HG03175 (cell line): ENCODE measurements around the gene IRAK2.

Experiments
- ATAC-seq: cut with Tn5 transposase; IDR thresholded peaks from one replicate; pipeline ENCODE4 v1.9.1; 2021; ENCODE audit warnings: mild to moderate bottlenecking, moderate library complexity; ENCODE audit not compliant: unreplicated experiment

Gene IRAK2

DNA sequence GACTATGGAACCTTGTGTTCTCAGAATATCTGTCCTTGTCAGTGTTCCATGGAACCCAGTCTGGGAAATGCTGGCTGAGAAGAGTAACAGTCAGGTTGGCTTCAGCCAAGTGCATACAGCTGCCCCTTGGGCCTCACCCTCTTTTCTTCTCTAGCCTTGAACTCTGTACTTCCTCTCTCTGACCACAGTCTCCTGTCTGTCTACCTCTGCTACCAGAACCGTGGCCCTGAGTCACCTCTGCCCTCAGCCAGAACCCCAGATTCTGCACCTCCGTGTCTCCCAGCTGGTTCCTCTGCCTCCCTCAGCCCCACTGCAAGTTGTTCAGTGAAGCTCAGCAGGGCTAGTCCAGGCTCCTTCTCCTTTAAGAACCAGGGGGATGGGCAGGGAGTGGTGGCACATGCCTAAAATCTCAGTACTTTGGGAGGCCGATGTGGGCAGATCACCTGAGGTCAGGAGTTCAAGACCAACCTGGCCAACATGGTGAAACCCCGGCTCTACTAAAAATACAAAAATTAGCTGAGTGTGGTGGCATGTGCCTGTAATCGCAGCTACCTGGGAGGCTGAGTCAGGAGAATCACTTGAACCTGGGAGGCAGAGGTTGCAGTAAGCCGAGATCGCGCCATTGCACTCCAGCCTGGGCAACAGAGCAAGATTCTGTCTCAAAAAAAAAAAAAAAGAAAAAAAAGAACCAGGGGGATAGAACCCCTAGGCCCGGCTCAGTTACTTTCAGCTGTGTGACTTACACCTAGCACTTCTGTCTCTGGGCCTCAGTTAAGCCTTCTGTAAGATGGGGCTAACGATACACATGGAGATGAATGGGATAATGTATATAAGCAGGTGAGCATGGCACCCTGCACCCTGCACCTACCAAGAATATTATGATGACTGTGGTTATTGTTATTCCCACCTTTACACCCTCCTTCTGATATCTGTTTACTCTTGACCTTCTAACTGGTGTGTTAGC, 59.2 kb downstream of the IRAK2 start:
- peak; percentile 79 for ATAC-seq

DNA sequence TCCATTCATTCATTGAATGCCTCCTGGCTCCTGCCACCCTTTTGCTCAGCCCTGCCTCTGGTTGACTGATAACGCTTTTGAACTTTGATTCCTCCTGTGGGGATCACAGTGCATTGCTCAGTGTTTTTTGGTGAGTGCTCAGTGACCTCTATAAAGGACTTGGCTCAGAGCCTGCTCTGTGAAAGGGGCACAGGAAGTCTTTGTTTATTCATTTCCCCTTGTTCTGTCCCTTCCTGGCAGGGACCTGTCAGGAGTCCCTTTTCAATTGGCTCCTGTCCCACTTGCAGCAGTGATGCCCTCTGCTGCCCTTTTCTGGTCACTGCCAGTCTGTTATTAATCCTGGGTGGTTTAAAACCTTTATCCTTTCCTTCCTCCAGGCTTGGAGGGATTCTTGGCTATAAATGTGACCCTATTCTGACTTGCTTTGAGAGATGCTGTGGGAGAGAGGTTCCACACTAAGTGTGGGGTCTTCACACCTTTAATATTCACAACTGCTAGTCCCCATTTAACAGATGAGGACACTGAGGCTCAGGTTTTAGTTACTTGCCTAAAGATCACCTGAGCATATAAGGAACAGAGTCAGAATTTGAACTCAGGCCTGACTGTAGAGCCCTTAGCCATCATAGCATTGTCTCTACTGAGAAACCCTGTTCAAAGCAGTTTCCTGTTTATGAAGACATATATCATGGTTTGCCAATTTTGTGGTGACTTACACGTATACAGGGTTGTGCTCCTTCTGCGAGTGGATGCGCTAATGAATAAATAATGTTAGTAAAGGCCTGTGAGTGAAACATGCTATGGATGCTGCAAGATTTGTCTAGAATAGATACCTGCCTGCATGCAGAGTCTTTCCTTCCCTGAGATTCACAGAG, 60.3 kb downstream of the IRAK2 start:
- ATAC-seq: peak; percentile 34

- no peak for ATAC-seq
These were observed 61.6 kb downstream of the IRAK2 start for GRCh38 chr3:10226293-10226692.

GRCh38 chr3:10228248-10228950, 63.7 kb downstream of the IRAK2 start:
- no peak for ATAC-seq

GRCh38 chr3:10229576-10229975, 64.9 kb downstream of the IRAK2 start:
- ATAC-seq: no peak

- no peak for ATAC-seq
These were observed 67.4 kb downstream of the IRAK2 start for GRCh38 chr3:10232137-10232536.

- no peak for ATAC-seq
These were observed 69.3 kb downstream of the IRAK2 start for GRCh38 chr3:10233988-10234387.

- ATAC-seq: no peak
These were observed 70.0 kb downstream of the IRAK2 start for GRCh38 chr3:10234526-10235230.

DNA sequence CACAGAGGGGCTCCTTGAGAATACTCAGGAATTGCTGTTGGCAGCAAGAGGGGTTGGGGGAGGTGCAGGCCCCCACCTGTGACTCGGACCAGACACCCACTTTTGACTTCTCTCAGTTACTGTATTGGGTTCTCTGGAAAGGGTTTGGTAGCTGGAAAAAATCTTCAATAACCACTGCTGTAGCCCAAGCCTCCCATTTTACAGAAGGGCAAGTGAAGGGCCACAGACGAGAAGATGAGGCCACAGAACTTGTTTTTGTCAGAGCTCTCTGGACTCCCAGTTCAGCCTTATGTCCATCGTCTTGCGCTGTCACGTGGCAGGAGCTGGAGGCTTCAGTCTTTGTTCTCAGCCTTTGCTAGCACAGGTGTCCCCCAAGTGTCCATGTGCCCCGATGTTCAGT, 70.8 kb downstream of the IRAK2 start:
- ATAC-seq: no peak

DNA sequence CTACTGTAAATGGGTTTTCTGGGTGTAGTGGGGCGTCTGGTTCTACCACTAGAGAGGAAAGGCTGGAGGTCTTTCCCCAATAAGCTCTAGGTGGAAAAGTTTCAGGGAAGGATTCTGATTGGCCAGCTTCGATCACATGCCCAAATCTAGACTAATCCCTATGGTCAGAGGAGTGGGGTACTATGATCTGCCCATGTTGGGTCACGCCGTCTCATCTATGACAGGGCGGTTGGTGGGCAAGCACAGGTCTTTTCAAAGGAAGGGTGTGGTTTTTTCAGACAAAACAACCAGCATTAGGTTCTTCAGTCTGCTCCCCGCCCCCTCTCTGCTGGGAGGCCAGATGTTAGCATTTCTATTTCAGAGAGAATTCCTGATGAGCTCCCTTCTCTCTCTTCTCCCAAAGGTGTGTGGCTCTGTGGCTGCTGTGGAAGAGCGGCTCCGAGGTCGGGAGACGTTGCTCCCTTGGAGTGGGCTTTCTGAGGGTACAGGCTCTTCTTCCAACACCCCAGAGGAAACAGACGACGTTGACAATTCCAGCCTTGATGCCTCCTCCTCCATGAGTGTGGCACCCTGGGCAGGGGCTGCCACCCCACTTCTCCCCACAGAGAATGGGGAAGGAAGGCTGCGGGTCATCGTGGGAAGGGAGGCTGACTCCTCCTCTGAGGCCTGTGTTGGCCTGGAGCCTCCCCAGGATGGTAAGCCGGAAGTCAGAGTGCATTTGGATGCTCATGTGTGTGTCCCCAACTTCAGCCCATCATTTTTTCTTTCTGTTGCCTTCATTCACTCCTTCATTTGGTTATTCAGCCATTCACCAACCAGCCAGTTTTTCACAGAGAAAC, 73.8 kb downstream of the IRAK2 start:
- ATAC-seq: no peak

DNA sequence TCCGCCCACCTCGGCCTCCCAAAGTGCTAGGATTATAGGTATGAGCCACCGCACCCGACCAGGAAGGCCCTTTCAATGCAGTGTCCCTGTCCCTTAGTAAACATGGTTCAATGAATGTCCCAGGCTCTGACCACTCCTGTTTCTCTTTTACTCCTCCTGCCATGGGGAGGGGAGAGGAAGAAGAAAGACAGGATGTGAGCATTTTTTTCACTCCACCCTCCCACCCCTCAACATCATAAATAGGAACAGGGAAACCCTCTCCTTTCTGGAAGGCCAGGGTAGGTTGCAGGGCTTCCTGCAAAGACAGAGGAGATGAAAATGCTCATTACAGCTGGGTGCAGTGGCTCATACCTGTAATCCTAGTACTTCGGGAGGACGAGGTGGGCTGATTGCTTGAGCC, 76.1 kb downstream of the IRAK2 start:
- ATAC-seq: no peak

- no peak for ATAC-seq
These were observed 77.7 kb downstream of the IRAK2 start for GRCh38 chr3:10242182-10243065.

- no peak for ATAC-seq
These were observed 79.3 kb downstream of the IRAK2 start for GRCh38 chr3:10244009-10244408.

- ATAC-seq: no peak
These were observed 80.5 kb downstream of the IRAK2 start for GRCh38 chr3:10245081-10245712.

GRCh38 chr3:10247679-10248183, 83.0 kb downstream of the IRAK2 start:
- ATAC-seq: no peak

DNA sequence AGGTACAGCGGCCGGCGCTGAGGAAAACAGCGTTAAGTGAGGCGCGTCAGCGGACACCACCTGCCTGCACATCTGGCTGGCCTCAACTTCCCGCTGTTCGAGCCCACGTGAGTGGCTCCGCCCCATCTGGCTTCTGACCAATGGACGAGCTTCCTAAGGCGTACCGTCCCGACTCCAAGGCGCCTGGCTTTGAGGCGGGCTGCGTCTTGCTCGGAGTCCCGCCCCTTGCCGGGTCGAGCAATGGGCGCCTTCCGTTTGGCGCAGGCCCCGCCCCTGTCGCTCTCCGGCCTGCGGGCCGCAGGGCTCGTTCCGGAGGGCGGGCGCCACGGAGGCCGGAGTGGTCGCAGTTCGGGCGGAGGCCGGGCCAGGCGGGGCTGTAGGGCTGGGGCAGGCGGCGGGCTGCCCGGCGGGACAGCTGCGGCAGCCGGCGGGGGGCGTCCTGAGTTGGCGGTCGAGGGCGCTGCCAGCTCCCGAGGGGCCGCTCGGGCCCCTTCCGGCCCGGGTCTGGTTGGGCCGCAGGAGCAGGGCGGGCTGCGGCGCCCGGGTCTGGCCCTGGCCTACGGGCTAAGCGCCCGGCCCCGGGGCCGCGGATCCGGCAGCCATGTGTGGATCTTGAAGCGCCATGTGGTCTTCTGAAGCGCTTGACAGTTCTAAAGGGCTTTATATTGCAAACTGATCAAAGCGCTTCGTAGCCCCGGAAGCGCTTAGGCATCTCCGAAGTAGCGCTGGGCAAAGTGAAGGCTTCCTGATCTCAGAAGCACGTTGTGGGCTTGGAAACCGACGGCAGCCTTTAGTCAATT, 83.7 kb downstream of the IRAK2 start, which contains the start of gene TATDN2:
Gene TATDN2, plus strand, starts transcription at position 276 of the 800 bp plus-strand sequence. CDS start 742 bp downstream, outside the sequence.
- ATAC-seq: peak; percentile 94
